GM18867 (cell line): ENCODE measurements around the gene ECHS1.
"Not testable (repeated sequence)": the region's sequence is repeated elsewhere in the genome, so short reads cannot be mapped to it uniquely, and the experiment has no call there.

Experiments used
- ATAC-seq: cut with Tn5 transposase; IDR thresholded peaks from one replicate; pipeline ENCODE4 v1.9.1; 2021; ENCODE audit warnings: mild to moderate bottlenecking, moderate library complexity; ENCODE audit not compliant: unreplicated experiment

ECHS1 gene

DNA sequence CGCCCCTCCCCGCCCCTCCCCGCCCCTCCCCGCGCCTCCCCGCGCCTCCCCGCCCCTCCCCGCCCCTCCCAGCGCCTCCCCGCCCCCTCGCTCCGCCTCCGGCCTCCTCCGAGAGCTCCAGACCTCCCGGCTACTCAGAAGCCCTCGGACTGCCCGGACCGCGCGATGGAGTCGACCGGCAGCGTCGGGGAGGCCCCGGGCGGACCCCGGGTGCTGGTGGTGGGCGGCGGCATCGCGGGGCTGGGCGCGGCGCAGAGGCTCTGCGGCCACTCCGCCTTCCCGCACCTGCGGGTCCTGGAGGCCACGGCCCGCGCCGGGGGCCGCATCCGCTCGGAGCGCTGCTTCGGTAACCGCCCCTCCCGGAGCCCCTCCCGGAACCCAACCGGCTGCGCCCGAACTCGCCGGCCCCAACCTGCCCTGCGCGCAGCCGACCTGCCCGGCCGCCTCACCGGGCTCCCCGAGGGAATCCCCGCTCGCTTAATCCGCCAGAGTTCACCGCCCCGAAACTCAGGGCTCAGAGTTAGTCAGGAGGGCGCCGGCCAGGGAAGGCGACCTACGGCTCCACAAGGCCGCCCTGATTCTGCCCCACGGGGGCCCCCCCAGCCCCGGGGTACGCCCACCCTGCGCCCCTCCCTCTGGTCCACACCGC is 6.1 kb upstream of the ECHS1 start, which contains the start of gene PAOX:
TSS of gene PAOX (plus strand) at position 111 of the 649 bp plus-strand sequence. CDS start at position 166, 55 bp downstream.
- peak; percentile 56 for ATAC-seq

DNA sequence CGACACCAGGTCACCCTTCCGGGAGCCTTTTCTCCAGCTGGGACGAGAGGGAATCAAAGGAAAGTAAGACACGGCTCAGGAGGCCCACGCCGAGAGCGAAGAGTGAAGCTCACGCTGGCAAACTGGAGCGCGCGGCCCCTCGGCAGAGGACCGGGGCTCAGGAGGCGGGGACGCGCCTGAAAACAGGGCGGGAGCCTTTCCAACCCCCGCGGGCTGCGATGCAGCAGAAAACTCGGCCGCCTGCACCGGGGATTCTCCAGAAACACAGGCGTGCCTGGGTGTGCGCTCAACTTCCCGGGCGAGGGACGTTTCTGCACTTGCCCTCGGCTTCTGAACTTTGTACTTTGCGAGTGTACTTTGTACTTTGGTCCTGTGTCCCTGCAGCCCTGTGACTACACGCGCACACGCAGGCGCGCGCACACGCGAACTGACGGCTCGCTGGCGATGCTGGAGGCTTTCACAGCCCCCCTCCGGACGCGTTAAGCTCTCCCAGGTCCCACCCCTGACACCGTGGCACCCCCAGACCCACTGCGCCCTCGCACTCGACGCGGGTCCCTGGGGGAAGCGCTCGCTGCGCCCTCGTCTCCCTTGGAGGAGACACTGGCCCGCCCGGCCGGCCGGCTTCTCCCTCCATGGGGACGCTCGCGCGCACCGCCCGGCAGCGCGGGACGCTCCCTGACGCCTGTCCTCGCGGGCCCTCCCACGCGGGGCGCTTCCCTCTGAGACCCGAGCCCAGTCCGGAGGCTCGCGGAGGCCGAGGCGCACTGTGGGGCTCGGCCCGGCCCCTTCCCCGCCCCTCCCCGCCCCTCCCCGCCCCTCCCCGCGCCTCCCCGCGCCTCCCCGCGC is 5.3 kb upstream of the ECHS1 start:
- ATAC-seq: peak; percentile 52

DNA sequence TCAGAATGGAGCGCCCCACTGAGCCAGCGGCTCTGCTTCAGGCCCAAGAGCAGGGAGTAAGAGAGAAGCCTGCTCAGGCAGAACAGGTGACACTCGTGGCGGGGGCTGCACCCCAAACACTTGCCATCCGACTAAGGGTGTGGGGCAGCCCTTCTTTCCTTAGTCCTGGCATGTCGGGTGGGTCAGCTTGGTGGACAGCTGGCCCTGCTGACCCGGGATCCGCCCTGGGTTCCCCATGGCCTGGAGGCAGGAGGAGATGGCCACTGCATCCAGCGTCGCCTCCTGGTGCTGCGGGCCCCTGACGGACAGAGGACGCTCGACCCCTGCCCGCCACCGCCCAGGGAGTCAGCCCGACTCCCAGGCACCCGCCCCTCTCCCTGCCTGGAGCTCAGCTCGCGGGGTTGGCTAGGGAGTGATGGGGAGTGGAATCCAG is 4.7 kb upstream of the ECHS1 start:
- no peak for ATAC-seq

DNA sequence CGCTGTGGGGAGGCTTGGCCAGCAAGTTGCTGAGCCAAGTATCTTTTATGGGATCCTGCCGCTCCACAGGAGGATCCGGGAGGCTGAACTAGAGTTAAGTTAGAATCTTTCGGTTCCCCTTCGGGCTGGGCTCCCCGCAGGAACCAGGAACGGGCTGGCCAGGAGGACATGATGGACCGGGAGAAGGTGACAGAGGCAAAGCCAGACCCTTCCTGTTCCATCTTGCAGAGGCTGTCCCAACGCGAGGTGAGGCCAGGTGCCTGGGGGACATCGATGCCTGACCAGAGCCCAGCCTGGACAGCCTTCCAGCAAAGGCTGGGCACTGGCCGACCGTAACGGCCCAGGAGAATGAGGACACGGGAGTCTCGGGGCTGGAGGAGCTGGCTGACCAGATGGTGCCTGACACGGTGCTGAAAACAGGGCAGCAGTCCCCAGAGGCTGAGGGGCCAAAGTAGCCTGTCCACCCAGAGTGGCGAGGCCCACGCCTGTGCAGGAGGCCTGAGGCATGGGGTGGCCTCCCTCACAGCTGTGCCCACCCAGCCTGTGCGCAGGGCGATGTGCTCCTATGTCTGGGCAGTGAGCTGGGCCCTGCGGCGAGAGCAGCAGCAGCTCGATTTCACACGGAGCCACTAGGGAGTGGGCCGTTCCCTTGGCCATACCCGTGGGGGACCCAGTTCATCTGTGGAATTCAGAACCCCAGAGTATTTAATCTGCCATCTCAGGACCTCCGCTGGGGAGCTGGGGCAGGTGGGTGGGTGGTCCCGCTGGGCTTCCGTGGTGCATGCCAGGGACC is 4.1 kb upstream of the ECHS1 start:
- no peak for ATAC-seq

DNA sequence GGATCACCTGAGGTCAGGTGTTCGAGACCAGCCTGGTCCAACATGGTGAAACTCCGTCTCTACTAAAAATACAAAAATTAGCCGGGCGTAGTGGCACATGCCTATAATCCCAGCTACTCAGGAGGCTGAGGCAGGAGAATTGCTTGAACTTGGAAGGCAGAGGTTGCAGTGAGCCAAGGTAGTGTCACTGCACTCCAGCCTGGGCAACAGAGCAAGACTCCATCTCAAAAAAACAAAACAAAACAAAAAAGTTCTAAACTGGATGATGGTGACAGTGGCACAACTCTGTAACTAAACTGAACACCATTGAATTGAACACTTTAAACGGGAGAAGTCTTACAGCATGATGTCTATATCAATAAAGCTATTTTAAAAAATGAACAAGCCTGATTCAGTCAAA is 3.0 kb upstream of the ECHS1 start:
- ATAC-seq: not testable (repeated sequence)

DNA sequence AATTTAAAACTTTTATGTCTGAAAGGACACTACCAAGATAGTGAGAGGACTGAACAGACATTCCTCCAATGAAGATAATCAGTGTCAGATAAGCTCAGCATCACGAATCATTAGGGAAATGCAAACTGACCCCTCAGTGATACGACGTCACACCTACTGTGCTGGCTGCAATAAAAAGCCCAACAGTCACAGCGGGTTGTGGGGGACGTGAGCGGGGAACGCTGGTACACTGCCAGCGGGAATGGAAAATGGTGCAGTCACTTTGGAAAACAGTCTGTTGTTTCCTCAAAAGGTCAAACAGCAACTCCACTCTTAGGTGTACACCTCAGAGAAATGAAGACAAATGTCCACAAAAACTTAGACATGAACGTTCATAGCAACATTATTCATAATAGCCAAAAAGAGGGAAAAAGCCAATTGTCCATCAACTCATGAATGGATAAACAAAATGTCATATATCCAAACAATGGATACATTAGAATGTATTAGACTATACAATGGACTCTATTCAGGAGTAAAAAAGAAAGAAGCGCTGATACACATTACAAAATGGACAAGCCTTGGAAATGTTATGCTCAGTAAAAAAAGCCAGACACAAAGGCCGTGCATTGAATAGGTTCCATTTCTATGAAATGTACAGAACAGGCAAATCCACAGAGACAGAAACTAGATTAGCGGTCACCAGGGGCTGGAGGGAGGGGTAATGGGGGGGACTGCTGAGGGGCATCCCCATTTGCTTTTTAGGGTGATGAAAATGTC is 2.4 kb upstream of the ECHS1 start:
- ATAC-seq: no peak

DNA sequence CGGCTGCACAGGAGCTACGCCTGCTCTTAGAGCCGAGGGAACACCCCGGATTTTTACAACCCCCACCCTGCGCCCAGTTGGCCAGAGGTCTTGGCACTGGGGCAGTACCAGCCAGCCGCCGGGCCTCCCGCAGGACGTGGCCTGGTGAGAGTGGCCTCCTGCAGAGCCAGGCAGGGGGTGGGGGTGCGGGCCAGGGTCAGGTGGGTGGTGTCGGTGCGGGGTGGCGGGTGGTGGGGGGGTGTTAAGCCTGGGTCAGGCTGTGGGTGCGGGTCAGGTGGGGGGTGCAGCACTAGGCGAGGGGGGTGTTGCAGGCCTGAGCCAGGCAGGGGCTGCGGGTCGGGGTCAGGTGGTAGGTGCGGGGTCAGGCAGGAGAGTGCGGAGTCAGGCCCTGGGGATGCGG is 647 bp downstream of the ECHS1 start:
- no peak for ATAC-seq

DNA sequence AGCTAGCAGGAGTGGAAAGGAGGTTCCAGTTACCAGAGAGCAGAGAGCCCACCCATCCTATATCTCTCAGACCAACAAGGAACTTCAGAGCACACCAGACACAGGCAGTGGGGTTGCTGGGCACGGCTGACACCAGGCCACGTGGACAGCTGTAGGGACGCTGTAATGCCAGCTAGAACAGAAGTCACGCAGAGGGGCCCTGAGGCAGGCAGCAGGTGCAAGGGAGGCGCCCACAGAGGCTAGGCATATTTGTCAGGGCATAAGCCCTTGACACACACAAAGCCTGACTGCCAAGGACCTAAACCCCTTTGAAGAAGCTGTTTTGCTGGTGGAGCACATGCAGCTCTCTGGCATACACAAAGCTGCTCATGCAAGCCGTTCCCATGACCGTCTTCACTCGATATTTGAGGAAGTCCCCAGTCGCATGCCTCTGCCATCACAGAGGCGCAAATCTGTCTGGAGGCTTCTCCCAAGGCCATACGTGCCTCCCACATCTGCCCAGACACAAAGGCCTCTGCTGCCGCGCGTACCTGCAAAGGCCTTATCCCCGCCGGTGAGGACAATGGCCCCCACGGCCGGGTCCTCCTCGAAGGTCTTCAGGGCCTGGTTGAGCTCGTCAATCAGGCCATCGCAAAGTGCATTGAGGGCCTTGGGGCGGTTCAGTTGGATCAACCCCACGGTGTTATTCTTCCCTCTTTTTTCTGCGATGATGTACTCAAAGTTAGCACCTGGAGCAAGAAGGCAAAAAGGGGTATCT is 2.9 kb downstream of the ECHS1 start:
- ATAC-seq: no peak

DNA sequence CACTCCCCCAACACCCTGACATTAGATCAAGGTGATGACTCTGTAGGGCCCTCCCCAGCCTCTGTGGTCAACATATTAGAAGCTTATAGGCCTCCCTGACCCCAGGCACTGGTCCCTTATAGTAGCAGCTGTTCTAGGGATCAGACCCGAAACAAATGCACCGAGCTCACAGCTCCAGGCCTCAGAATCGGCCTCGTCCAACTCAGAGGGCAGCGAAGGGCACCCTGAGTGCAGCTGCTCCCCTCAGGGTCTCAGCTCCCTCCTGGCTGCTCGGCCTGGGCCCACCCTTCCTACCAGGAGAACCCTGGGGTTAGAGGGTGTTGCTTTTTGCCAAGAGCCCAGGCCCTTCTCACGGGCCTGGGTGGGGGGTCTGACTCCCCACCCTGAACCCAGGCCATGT is 5.0 kb downstream of the ECHS1 start:
- ATAC-seq: no peak

DNA sequence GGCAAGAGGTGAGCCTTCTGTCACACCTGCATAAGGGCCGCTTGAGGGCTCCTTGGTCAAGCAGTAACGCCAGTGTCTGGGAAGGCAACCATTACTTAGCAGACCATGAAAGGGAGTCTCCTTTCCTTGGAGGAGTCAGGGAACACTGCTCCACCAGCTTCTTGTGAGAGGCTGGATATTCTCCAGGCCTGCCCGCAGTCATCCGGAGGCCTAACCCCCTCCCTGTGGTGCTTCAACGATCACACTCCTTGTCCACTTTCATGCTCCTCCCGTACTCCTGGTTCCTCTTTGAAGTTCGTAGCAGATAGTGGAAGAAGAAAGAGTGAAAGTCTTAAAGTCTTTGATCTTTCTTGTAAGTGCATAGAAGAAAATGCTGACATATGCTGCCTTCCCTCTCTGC is 5.7 kb downstream of the ECHS1 start:
- ATAC-seq: not testable (repeated sequence)

DNA sequence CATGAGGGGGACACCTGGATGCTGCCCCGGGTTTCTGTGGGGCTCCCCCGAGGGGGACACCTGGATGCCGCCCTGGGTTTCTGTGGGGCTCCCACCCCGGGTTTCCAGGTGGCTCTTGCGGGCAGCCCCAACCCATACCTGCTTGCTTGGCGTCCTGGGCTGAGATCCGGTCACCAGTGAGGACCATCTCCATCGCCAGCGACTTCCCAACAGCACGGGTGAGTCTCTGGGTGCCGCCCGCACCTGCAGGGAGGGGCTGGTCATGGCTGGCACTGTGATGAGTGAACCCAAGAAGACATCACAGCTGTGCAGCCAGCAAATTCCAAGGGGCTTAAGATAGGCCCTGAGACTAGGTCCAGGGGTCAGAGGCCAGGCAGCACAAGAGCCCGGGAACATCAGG is 6.4 kb downstream of the ECHS1 start:
- ATAC-seq: no peak

DNA sequence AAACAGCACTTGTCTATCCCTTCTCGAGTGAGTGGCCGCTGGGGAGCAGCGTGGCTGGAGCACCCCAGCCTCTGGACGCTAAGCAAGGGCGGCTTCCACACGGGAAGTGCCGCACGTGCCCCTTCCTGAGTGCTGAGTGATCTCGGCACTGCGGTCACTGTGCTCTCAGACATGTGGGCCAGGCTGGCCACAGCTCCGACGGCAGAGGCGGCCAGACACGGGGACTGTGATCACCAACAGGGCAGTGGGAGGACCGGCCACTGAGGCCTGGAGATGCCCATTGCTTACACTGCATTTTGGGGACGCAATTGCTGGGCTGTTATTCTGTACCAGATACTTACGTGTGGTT is 7.0 kb downstream of the ECHS1 start:
- ATAC-seq: no peak

DNA sequence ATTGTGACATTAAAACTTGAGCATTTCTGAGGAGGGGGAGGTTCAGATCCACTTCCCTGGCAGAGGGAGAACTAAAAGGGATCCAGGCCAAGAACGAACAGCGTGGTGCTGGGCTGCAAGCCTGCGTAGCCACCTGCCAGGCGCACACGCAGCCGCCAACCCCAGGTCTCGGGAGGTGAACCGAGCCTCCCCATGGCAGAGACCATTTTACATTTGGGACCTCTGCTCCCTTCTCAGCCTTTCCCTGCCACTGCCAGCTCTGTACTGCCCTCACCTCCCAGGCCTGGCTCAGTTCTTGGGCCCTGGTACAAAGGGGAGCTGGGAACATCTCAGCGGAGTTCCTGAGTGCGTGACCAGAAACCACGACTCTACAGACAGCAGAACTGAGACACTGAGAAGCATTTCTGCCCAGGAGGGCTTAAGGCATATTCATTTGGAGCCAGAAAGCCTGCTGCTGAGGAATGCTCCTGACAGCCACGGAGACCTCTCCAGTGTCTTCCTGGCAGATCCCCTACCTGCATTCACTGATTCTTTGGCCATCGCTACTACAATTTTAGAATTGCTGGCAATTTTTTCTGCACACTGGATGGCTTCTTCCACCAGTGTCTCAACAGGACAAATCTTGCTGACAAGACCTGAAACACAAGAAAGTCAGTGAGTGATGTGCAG is 7.6 kb downstream of the ECHS1 start:
- no peak for ATAC-seq

DNA sequence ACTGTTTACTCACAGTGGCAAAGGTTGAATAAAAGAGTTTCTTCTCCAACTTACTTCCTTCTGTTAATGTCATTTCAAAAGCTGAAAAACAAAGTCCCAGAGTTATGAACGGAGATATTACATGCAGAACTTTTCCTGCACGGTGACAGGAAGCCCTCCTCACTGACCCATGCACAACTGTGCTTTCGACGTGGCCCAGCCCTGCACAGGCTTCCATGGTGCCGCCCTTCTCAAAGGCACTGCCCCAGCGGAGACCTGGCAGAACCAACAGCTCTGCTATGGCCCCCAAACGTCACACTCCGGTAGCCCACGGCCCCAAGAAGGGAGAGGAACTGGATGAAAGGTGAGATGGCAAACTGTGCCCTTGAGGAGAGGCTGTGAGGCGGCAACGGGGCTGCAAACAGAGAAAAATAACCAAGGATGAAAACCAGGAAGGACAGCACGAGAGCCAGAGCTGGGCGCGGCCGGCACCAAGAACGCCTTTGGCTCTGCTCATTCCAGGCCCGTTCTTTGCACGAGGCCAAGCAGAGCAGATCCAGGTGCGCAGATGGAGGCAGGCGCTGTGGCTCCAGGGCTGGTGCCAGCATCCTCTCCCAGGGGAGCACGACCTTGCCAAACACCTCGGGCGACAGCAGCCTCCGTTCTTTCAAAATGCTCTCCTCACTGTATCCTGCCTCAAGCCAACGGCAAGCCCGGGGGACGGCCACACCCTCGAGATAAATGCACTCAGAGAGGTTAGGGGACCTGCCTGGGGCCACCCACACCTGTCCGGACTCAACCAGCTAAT is 8.3 kb downstream of the ECHS1 start:
- ATAC-seq: no peak

DNA sequence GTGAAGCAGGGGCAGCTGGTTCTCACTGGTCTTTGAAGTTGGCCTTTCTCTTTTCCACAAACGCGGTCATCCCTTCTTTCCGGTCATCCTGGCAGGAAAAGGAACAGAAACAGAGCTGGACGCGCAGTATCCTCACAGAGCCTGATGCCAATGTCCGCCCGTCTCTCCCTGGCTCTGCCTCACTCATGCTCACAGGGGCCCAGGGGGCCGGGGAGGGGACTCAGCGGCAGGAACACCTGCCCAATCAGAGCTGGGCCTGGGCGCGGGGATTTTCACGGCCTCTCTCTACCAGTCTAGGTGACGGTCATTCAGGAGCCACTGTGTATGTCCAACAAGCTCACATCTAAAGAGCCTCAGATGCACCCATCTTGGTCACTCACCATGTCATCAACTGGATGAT is 10.3 kb downstream of the ECHS1 start:
- no peak for ATAC-seq

DNA sequence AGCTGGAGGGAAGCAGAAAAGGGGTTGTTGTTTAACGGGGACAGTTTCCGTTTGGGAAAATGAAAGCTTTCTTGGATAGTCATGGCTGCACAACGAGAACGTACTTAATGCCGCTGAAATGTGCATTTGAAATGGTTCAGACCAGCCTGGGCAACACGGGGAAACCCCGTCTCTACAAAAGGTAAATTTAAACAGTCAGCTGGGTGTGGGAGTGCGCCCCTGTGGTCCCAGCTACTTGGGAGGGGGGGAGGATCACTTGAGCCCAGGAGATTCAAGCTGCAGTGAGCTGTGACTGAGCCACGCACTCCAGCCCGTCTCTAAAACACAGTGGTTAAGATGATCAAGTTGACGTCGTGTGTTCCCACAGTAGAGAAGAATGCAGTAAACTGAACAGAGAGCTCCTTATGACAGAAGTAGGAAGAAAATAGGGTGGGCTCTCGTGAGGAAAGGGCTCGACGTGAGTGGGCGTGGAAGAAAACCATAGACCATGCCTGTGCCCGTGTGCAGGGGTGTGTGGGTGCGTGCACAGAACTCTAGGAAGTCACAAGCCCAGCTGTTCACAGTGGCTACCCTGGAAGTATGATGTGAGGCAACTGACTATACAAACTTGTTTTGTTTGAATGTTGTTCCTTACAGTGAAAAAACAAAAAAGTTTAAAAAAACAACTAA is 11.2 kb downstream of the ECHS1 start:
- ATAC-seq: no peak

DNA sequence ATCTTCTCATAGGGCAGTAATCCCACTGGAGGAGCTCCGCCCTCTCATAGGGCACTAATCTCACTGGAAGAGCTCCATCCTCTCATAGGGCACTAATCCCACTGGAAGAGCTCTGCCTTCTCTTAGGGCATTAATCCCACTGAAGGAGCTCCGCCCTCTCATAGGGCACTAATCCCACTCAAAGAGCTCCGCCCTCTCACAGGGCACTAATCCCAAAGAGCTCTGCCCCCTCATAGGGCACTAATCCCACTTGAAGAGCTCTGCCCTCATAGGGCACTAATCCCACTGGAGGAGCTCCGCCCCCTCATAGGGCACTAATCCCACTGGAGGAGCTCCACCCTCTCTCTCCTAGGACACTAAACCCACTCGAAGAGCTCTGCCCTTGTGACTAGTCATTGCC is 11.9 kb downstream of the ECHS1 start:
- ATAC-seq: no peak

DNA sequence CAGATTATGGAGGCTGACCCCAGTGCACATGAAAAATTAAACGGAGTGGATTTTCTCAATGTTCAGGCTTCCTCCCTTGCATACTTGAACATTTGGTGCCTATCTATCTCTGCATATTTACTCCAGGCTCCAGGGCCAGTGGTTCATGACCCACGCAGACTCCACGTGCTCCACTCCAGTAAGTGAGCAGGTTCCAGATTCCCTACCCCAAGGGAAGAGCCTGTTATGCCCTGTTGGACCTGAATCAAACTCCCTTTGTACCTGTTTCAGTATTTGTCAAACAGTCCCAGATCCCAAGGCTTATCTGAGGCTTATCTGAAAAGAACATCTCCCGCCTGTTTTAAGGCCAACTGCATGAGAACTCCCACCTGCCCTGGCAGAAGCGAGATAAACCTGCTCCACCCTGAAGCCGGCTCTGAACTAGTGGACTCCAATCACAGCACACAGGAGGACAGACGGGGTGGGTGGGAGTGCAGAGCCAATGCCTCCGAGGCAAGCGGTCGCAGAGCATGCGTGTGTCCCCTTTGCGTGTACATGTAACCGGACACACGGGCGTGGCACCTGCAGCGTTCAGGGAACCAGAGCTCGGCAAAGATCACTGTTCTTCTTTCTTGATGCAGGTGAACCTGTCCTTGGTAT is 13.1 kb downstream of the ECHS1 start:
- ATAC-seq: no peak
